ENCODE data around the gene TBPL1. TPM values are rescaled to one million over a fixed set of nuclear protein-coding genes. Genes with fewer than 3 reads are reported as not detected.

The TBPL1 gene
- total and polyA plus RNA-seq, 4 donors, result 37.7 to 77.9 (median 62.9) TPM

DNA sequence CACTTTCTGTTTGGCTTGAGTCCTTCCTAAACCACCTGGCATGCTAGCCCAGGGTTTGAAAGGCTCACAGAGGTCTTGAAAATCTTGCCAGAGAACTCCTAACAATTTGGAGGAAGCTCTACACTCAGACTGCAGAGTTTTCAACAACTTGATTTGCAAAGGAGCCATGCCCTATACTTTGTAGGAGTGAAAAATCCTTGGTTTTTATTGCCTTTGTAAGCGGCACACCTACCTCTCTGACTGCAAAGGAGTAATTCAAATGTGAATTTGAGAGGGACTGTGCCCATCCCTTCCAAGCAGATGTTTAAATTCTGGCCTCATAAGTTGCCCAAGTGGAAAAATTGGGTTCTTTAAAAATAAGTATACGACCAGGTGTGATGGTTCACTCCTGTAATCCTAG is 58.0 kb downstream of the TBPL1 start:
- Histone ChIP-seq H3K27ac (ENCODE audit: low read depth, low read length) (no peak overlapping the region), H3K9me3 (ENCODE audit: control insufficient read depth, insufficient read depth, low read length) (peaks cover 2% of the 10 kb centered on the region), H3K4me1 (ENCODE audit: control insufficient read depth, insufficient read depth, low read length) (no peaks in the 10 kb centered on the region), H3K36me3 (ENCODE audit: control insufficient read depth, insufficient read depth, low read length) (no peaks in the 10 kb centered on the region), H3K27me3 (ENCODE audit: control insufficient read depth, insufficient read depth, low read length) (no peaks in the 10 kb centered on the region), H3K4me3 (ENCODE audit: low read depth, low read length) (no peak overlapping the region)
- no peak for DNase-seq (ENCODE audit: low read depth in 4 of 6, low spot score in 6 of 6)
- whole genome bisulfite sequencing (ENCODE audit: insufficient coverage), result 68% methylated on average over 2 of the region's 2 CpGs

DNA sequence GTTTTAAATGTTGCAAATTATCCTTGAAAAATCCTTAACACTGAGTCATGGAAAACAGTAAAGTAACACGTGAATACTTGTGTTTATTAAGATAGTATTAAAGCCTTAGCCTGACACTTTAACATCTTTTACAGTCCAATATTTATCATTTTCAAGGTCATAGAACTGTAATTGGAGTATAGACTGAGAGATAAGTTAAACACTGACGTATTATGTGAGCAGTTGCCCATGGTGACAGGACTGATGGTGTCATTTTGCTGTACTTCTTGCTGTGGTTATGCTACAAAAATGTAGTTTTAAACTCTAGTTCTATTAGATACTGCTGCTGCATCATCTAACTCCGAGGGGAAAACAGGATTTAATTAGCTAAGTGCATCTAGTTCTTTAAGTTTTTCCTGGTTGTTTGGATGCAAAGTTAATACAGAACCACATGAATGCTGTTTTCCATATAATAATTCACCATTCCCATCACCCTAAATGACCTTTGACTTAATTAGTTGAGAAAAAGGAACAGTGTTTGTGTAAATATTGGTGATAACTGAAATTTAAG is 61.6 kb downstream of the TBPL1 start:
- Histone ChIP-seq H3K4me3 (ENCODE audit: low read depth, low read length) (no peak overlapping the region), H3K4me1 (ENCODE audit: control insufficient read depth, insufficient read depth, low read length) (no peaks in the 10 kb centered on the region), H3K27me3 (ENCODE audit: control insufficient read depth, insufficient read depth, low read length) (no peaks in the 10 kb centered on the region), H3K27ac (ENCODE audit: low read depth, low read length) (no peak overlapping the region), H3K9me3 (ENCODE audit: control insufficient read depth, insufficient read depth, low read length) (no peaks in the 10 kb centered on the region), H3K36me3 (ENCODE audit: control insufficient read depth, insufficient read depth, low read length) (no peaks in the 10 kb centered on the region)
- no CpG with 5 or more reads among the region's 3 CpGs for WGBS (ENCODE audit: insufficient coverage)
- peak in 1 of 6 donors; percentile 16 for DNase-seq (ENCODE audit: low read depth in 4 of 6, low spot score in 6 of 6)

DNA sequence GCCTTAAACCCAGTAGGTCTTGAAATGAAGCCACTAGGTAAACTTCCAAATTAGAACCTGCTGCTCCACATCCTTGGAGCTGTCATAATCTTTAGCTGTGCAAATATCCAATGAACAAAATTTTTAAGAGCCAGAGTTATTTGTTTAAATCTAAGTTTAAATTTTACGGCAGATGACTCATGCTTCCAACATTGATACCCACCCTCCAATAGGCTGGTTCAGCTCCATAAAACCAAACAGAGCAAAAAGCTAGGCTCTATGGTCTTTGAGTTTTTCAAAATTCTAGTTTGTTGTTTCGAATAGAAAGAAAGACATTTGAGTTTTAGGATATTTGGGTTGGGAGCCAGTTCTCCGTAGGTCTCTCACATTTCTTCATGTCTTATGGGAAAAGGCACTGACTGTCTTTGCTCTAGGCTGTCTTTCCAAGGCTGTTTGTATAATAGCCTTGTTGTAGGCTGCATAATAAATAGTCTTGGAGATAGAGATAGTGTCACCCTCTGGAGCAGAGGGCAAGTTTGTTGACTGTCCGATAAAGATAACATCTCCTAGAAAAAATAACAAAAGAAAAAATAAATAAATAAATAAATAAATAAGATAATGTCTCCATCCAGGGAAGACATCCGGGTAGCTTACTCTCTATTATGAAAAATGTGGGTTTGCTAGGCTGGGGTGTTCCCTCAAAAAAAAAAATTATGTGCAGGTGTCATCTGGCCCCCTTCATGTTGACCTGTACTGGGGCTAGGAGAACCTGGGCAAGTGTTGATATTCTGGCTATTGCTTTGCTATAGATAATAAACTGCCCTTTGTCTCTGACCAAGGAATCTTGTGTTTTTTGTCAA is 62.9 kb downstream of the TBPL1 start:
- H3K36me3 ChIP-seq (ENCODE audit: control insufficient read depth, insufficient read depth, low read length), result no peaks in the 10 kb centered on the region
- H3K4me3 ChIP-seq (ENCODE audit: low read depth, low read length), result no peak overlapping the region
- no peaks in the 10 kb centered on the region for H3K4me1 ChIP-seq (ENCODE audit: control insufficient read depth, insufficient read depth, low read length)
- 83% methylated on average over 1 of the region's 5 CpGs for WGBS (ENCODE audit: insufficient coverage)
- DNase-seq (ENCODE audit: low read depth in 4 of 6, low spot score in 6 of 6), result no peak
- no peaks in the 10 kb centered on the region for H3K27me3 ChIP-seq (ENCODE audit: control insufficient read depth, insufficient read depth, low read length)
- H3K27ac ChIP-seq (ENCODE audit: low read depth, low read length), result no peak overlapping the region
- H3K9me3 ChIP-seq (ENCODE audit: control insufficient read depth, insufficient read depth, low read length), result no peaks in the 10 kb centered on the region

DNA sequence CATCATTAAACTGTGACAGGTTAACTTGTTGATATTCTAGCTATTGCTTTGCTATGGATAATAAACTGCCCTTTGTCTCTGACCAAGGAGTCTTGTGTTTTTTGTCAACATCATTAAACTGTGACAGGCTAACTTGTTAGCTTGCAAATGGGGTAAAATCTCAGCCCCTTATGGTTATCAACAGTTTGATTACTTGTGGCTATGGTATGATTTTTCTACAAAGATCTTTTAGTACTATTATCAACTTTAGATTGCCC is 63.5 kb downstream of the TBPL1 start:
- Histone ChIP-seq H3K9me3 (ENCODE audit: control insufficient read depth, insufficient read depth, low read length) (no peaks in the 10 kb centered on the region), H3K27me3 (ENCODE audit: control insufficient read depth, insufficient read depth, low read length) (no peaks in the 10 kb centered on the region), H3K4me3 (ENCODE audit: low read depth, low read length) (no peak overlapping the region), H3K4me1 (ENCODE audit: control insufficient read depth, insufficient read depth, low read length) (no peaks in the 10 kb centered on the region), H3K36me3 (ENCODE audit: control insufficient read depth, insufficient read depth, low read length) (no peaks in the 10 kb centered on the region), H3K27ac (ENCODE audit: low read depth, low read length) (no peak overlapping the region)
- DNase-seq (ENCODE audit: low read depth in 4 of 6, low spot score in 6 of 6), result no peak

DNA sequence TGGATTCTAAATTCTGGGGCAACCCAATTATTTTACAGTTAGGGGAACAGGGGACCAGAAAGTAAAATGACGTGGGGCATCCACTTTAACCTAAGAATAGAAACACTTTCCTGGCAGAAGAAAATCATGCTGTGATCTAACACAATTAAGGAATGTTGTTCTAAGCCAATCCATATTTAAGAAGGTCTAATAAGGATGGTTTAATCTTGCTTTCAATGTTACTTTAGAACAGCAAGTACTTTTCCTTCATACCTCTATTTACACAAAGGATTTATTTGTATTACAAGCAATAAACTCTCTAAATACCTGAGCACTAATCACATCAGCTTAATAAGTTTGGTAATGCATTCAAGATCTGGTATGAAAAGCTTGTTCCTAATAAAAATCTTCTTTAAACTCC is 67.0 kb downstream of the TBPL1 start:
- WGBS (ENCODE audit: insufficient coverage), result no CpG with 5 or more reads among the region's 1 CpG
- H3K4me1 ChIP-seq (ENCODE audit: control insufficient read depth, insufficient read depth, low read length), result no peaks in the 10 kb centered on the region
- no peaks in the 10 kb centered on the region for H3K36me3 ChIP-seq (ENCODE audit: control insufficient read depth, insufficient read depth, low read length)
- no peaks in the 10 kb centered on the region for H3K9me3 ChIP-seq (ENCODE audit: control insufficient read depth, insufficient read depth, low read length)
- H3K4me3 ChIP-seq (ENCODE audit: low read depth, low read length), result no peak overlapping the region
- H3K27ac ChIP-seq (ENCODE audit: low read depth, low read length), result no peak overlapping the region
- DNase-seq (ENCODE audit: low read depth in 4 of 6, low spot score in 6 of 6), result no peak
- H3K27me3 ChIP-seq (ENCODE audit: control insufficient read depth, insufficient read depth, low read length), result no peaks in the 10 kb centered on the region

DNA sequence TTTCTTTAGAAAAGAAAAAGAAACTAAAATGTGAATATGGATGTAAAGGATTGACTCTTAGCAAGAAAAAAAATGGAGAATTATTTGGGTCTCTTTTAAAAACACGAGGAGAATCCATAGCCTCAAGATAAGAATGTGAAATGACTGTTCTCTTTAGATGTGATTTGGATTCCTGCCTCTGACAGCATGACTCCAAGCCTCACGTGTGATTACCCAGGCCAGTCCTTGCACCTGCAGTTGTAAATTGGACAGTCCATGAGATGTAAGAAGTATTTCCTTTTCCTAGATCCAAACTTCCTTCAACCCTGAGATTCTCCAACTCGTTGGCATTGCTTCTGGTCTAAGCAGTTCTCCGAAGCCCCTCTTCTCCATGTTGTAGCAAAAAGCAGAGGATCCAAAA is 67.5 kb downstream of the TBPL1 start:
- H3K27me3 ChIP-seq (ENCODE audit: control insufficient read depth, insufficient read depth, low read length), result no peaks in the 10 kb centered on the region
- 59% methylated on average over 3 of the region's 4 CpGs for WGBS (ENCODE audit: insufficient coverage)
- no peak for DNase-seq (ENCODE audit: low read depth in 4 of 6, low spot score in 6 of 6)
- H3K36me3 ChIP-seq (ENCODE audit: control insufficient read depth, insufficient read depth, low read length), result no peaks in the 10 kb centered on the region
- H3K4me1 ChIP-seq (ENCODE audit: control insufficient read depth, insufficient read depth, low read length), result no peaks in the 10 kb centered on the region
- H3K9me3 ChIP-seq (ENCODE audit: control insufficient read depth, insufficient read depth, low read length), result no peaks in the 10 kb centered on the region
- H3K4me3 ChIP-seq (ENCODE audit: low read depth, low read length), result no peak overlapping the region
- no peak overlapping the region for H3K27ac ChIP-seq (ENCODE audit: low read depth, low read length)

DNA sequence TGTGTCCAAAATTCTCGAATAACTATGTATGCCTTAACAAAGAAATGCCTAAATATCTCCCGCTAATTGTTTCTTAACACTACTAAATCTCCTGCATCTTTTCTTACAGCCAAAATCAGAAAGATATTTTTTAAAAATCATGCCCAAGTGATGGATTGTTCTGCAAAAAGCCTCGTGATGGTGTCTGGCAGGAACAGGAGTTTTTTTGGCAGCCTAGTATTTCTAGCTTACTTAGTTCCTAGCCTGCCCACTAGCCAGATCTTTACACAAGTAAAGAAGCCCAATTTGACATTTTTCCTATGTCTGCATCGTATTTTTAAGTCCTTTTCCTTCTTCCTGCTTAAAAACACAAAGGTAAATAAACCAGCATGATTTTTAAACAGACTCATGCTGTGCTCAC is 67.9 kb downstream of the TBPL1 start:
- no peak for DNase-seq (ENCODE audit: low read depth in 4 of 6, low spot score in 6 of 6)
- Histone ChIP-seq H3K4me3 (ENCODE audit: low read depth, low read length) (no peak overlapping the region), H3K9me3 (ENCODE audit: control insufficient read depth, insufficient read depth, low read length) (no peaks in the 10 kb centered on the region), H3K27me3 (ENCODE audit: control insufficient read depth, insufficient read depth, low read length) (no peaks in the 10 kb centered on the region), H3K27ac (ENCODE audit: low read depth, low read length) (no peak overlapping the region), H3K36me3 (ENCODE audit: control insufficient read depth, insufficient read depth, low read length) (no peaks in the 10 kb centered on the region), H3K4me1 (ENCODE audit: control insufficient read depth, insufficient read depth, low read length) (no peaks in the 10 kb centered on the region)
- WGBS (ENCODE audit: insufficient coverage), result 67% methylated on average over 1 of the region's 4 CpGs

DNA sequence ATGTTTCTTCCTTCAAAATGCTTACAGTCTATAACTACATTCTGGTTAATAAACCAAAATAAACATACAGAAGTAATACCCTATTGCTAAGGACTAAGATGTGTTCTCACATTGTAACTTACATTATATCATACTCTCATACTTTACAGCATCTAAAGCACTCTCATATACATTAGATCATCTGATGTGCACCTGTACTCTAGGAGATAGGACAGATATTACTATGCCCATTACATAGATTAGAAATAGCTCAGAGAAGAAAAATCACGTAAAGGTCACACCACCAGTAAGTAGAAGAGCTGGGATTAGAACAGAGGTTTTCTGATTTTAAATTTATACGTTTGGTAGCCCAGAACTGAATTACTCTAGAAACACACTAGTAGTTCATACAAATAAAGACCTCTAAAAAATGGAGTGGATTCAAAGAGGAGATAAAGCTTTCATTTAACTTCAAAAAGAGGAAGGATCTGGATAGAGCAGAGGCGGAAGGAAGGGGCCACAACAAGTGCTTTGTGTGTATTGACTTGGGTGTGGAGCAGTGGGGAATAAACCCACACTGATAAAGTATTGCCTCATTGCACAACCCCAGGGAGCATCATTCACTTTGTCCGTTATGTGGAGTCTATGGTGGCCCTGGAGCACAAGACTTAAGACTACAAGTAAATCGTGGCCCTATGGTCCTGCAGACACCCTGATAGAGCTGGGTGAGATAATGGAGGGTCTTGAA is 68.5 kb downstream of the TBPL1 start:
- H3K27me3 ChIP-seq (ENCODE audit: control insufficient read depth, insufficient read depth, low read length), result no peaks in the 10 kb centered on the region
- no peak for DNase-seq (ENCODE audit: low read depth in 4 of 6, low spot score in 6 of 6)
- no peak overlapping the region for H3K4me3 ChIP-seq (ENCODE audit: low read depth, low read length)
- no peaks in the 10 kb centered on the region for H3K9me3 ChIP-seq (ENCODE audit: control insufficient read depth, insufficient read depth, low read length)
- H3K36me3 ChIP-seq (ENCODE audit: control insufficient read depth, insufficient read depth, low read length), result no peaks in the 10 kb centered on the region
- H3K4me1 ChIP-seq (ENCODE audit: control insufficient read depth, insufficient read depth, low read length), result no peaks in the 10 kb centered on the region
- WGBS (ENCODE audit: insufficient coverage), result no CpG with 5 or more reads among the region's 5 CpGs
- H3K27ac ChIP-seq (ENCODE audit: low read depth, low read length), result no peak overlapping the region

DNA sequence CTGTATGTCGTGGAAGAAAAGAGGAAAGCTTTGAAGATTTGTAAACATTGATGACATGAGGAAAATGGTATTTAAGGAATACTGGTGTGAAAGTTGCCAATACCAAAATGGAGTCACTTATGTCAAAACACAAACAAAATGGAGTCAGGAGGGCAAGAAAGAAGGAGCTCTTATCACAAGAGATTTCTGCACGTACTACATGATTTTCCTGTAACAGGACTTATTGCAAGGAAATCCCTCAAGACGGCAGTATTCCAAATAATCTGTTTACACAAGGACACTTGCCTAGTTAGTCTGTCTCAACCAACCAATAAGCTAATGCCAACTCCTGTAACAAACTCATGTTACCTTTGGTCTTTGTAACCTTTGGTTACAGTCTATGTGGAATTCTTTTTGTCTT is 69.6 kb downstream of the TBPL1 start:
- WGBS (ENCODE audit: insufficient coverage), result no CpG with 5 or more reads among the region's 3 CpGs
- Histone ChIP-seq H3K4me3 (ENCODE audit: low read depth, low read length) (no peak overlapping the region), H3K27me3 (ENCODE audit: control insufficient read depth, insufficient read depth, low read length) (no peaks in the 10 kb centered on the region), H3K4me1 (ENCODE audit: control insufficient read depth, insufficient read depth, low read length) (no peaks in the 10 kb centered on the region), H3K36me3 (ENCODE audit: control insufficient read depth, insufficient read depth, low read length) (no peaks in the 10 kb centered on the region), H3K9me3 (ENCODE audit: control insufficient read depth, insufficient read depth, low read length) (no peaks in the 10 kb centered on the region), H3K27ac (ENCODE audit: low read depth, low read length) (no peak overlapping the region)
- DNase-seq (ENCODE audit: low read depth in 4 of 6, low spot score in 6 of 6), result no peak

DNA sequence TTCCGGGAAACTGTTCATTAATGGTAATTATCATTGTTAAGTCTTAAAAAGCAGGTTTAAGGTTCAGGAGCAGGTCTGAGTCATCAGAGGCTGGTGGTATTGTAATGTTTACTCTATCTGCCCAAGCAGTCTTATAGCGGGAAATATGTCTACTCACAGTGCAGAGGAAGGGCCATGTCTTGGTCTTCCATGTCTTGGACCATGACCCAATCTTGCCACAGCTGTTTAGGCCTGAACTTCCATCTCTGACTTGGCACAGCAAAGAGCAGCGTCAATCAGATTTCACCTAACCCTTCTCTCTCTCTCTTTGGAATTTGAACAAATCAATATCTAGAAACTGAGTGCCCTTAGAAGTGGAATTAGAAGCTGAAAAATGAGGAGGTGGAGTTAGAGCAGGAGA is 73.6 kb downstream of the TBPL1 start:
- Histone ChIP-seq H3K27me3 (ENCODE audit: control insufficient read depth, insufficient read depth, low read length) (no peaks in the 10 kb centered on the region), H3K27ac (ENCODE audit: low read depth, low read length) (no peak overlapping the region), H3K4me1 (ENCODE audit: control insufficient read depth, insufficient read depth, low read length) (no peaks in the 10 kb centered on the region), H3K9me3 (ENCODE audit: control insufficient read depth, insufficient read depth, low read length) (no peaks in the 10 kb centered on the region), H3K4me3 (ENCODE audit: low read depth, low read length) (no peak overlapping the region), H3K36me3 (ENCODE audit: control insufficient read depth, insufficient read depth, low read length) (no peaks in the 10 kb centered on the region)
- 96% methylated on average over 2 of the region's 3 CpGs for WGBS (ENCODE audit: insufficient coverage)
- no peak for DNase-seq (ENCODE audit: low read depth in 4 of 6, low spot score in 6 of 6)

All from spinal cord (tissue), 10 donors.